Measurements from ENCODE around the gene GALNT9.

GALNT9 gene

GRCh38 chr12:132191715-132192553, 137.5 kb downstream of the GALNT9 start:
- no peak for DNase-seq

- no peak for DNase-seq
Measured at GRCh38 chr12:132190834-132191500, 138.4 kb downstream of the GALNT9 start.

- DNase-seq = no peak
Measured at GRCh38 chr12:132190012-132190755, 139.2 kb downstream of the GALNT9 start.

GRCh38 chr12:132189378-132190011, 139.9 kb downstream of the GALNT9 start:
- DNase-seq = peak; percentile 52

GRCh38 chr12:132188916-132189325, 140.5 kb downstream of the GALNT9 start:
- DNase-seq = no peak

GRCh38 chr12:132188451-132188901, 140.9 kb downstream of the GALNT9 start:
- no peak for DNase-seq

- DNase-seq = no peak
Measured at GRCh38 chr12:132187646-132188450, 141.5 kb downstream of the GALNT9 start.

GRCh38 chr12:132186857-132187620, 142.3 kb downstream of the GALNT9 start:
- DNase-seq = no peak

- no peak for DNase-seq
Measured at GRCh38 chr12:132186208-132186856, 143.1 kb downstream of the GALNT9 start.

- no peak for DNase-seq
Measured at GRCh38 chr12:132185705-132186104, 143.7 kb downstream of the GALNT9 start.

- no peak for DNase-seq
Measured at GRCh38 chr12:132182711-132183365, 146.6 kb downstream of the GALNT9 start.

GRCh38 chr12:132182206-132182710, 147.1 kb downstream of the GALNT9 start:
- no peak for DNase-seq

- no peak for DNase-seq
Measured at GRCh38 chr12:132181570-132182200, 147.7 kb downstream of the GALNT9 start.

- no peak for DNase-seq
Measured at GRCh38 chr12:132180648-132181546, 148.5 kb downstream of the GALNT9 start.

GRCh38 chr12:132179431-132180362, 149.7 kb downstream of the GALNT9 start:
- no peak for DNase-seq

GRCh38 chr12:132178801-132179401, 150.5 kb downstream of the GALNT9 start:
- no peak for DNase-seq

GRCh38 chr12:132178316-132178715, 151.1 kb downstream of the GALNT9 start:
- no peak for DNase-seq
